Endothelial cell of umbilical vein (primary cell): Measurements from ENCODE around the gene FYB2. TPM values are rescaled to one million over a fixed set of nuclear protein-coding genes. Genes with fewer than 3 reads are reported as not detected.

Experiments used
- BruUV-seq: library from RNA; stranded (reverse); fragments of 400-500 nt; replicated peaks from 2 replicates; lab custom pipeline; 2021; lab: Mats Ljungman, UMichigan
- CTCF ChIA-PET: fragments of 300-600, 350-600 bp; sonication (Branson Sonifier 250); formaldehyde crosslinking; loops from one replicate; lab custom pipeline; 2021; ENCODE audit warnings: antibody characterized with exemption, inconsistent platforms; lab: Charles Lee
- POLR2A ChIA-PET: fragments of 300-600, 350-600 bp; sonication (Branson Sonifier 250); formaldehyde crosslinking; loops from one replicate; lab custom pipeline; 2021; ENCODE audit warnings: antibody characterized with exemption, inconsistent platforms; lab: Charles Lee
- DNase-seq: peaks from one replicate; pipeline ENCODE4 v3.0.0-alpha.2; 2011; ENCODE audit warnings: low read depth, low spot score
- FAIRE-seq: peaks from 2 replicates; lab custom pipeline; 2011; peaks lifted over from hg19 to GRCh38; lab: Jason Lieb, UNC
- H2AFZ ChIP-seq: 2 replicates; pipeline ENCODE4 v1.6.0; 2012; ENCODE audit warnings: low read depth, low read length, control low read depth, inconsistent platforms
- H3K27ac ChIP-seq: 2 replicates; pipeline ENCODE4 v1.5.1; 2011; ENCODE audit warnings: low read depth, mild to moderate bottlenecking, control low read depth, low read length, moderate library complexity; ENCODE audit not compliant: insufficient read depth
- H3K27me3 ChIP-seq, 2 experiments: 2 replicates each; pipeline versions ENCODE4 v1.6.0 to v1.6.1; 2011; ENCODE audit warnings: low read length in 2 of 2, mixed read lengths in 1 of 2; ENCODE audit not compliant: control insufficient read depth in 2 of 2, insufficient read depth in 2 of 2
- H3K36me3 ChIP-seq, 2 experiments: 2 replicates in 1 of 2; 3 replicates in 1 of 2; pipeline ENCODE4 v1.5.1; 2011; ENCODE audit warnings: low read length in 2 of 2, mild to moderate bottlenecking in 1 of 2, moderate library complexity in 1 of 2; ENCODE audit not compliant: control insufficient read depth in 2 of 2, insufficient read depth in 2 of 2; ENCODE audit errors: extremely low read depth in 1 of 2
- H3K4me1 ChIP-seq: 3 replicates; pipeline ENCODE4 v1.5.1; 2011; ENCODE audit warnings: mild to moderate bottlenecking, low read length; ENCODE audit not compliant: control insufficient read depth, insufficient read depth; ENCODE audit errors: extremely low read depth
- H3K4me2 ChIP-seq: 2 replicates; pipeline ENCODE4 v1.6.1; 2011; ENCODE audit warnings: low read length, control low read depth, mixed read lengths; ENCODE audit not compliant: insufficient read depth
- H3K4me3 ChIP-seq, 3 experiments: fragments of 200-600 bp in 1 of 3; sonication (generic), shearing (Covaris generic) in 1 of 3; replicated peaks in 1 of 3; 2 replicates each; pipeline ENCODE4 v1.5.1; 2011 to 2016; ENCODE audit warnings: control low read depth in 3 of 3, low read length in 3 of 3, mild to moderate bottlenecking in 2 of 3, inconsistent platforms in 1 of 3, low read depth in 1 of 3, moderate library complexity in 1 of 3; ENCODE audit not compliant: insufficient read depth in 1 of 3
- H3K79me2 ChIP-seq: 2 replicates; pipeline ENCODE4 v1.6.0; 2012; ENCODE audit warnings: low read length, inconsistent platforms; ENCODE audit not compliant: control insufficient read depth, insufficient read depth
- H3K9ac ChIP-seq: replicated peaks from 2 replicates; pipeline ENCODE3; 2011; ENCODE audit warnings: low read length, control low read depth; ENCODE audit not compliant: insufficient read depth; ENCODE audit errors: extremely low read depth
- H3K9me1 ChIP-seq: replicated peaks from 3 replicates; pipeline ENCODE4 v1.6.0; 2011; ENCODE audit warnings: mild to moderate bottlenecking, low read length; ENCODE audit not compliant: control insufficient read depth, insufficient read depth; ENCODE audit errors: extremely low read depth
- H3K9me3 ChIP-seq: replicated peaks from 2 replicates; pipeline ENCODE4 v1.5.1; 2012; ENCODE audit warnings: low read length, inconsistent platforms; ENCODE audit not compliant: control insufficient read depth, insufficient read depth
- H4K20me1 ChIP-seq: replicated peaks from 2 replicates; pipeline ENCODE3; 2011; ENCODE audit warnings: mild to moderate bottlenecking, low read length; ENCODE audit not compliant: control insufficient read depth, insufficient read depth; ENCODE audit errors: extremely low read depth
- CTCF ChIP-seq, 2 donors: IDR thresholded peaks; 1 replicate in 1 of 2; 2 replicates in 1 of 2; pipeline ENCODE4 v1.5.1; 2011; ENCODE audit warnings: low read length in 2 of 2, mild to moderate bottlenecking in 2 of 2, moderate library complexity in 2 of 2, control low read depth in 1 of 2, inconsistent platforms in 1 of 2, low read depth in 1 of 2; ENCODE audit not compliant: insufficient read depth in 1 of 2; ENCODE audit errors: extremely low read depth in 1 of 2
- EZH2 ChIP-seq: IDR thresholded peaks from 2 replicates; pipeline ENCODE4 v1.6.1; 2012; ENCODE audit warnings: borderline replicate concordance, low read depth, mild to moderate bottlenecking, moderate library complexity, low read length, inconsistent platforms; ENCODE audit not compliant: severe bottlenecking
- FOS ChIP-seq: IDR thresholded peaks from 2 replicates; pipeline ENCODE4 v1.6.1; 2011; ENCODE audit warnings: mild to moderate bottlenecking, low read length, moderate library complexity, borderline replicate concordance; ENCODE audit not compliant: insufficient read depth
- GATA2 ChIP-seq: IDR thresholded peaks from 2 replicates; pipeline ENCODE4 v1.7.0; 2011; ENCODE audit warnings: low read depth, mild to moderate bottlenecking, moderate library complexity, mixed read lengths, low read length; ENCODE audit not compliant: insufficient read length, insufficient read depth
- JUN ChIP-seq: IDR thresholded peaks from 2 replicates; pipeline ENCODE4 v1.6.1; 2011; ENCODE audit warnings: borderline replicate concordance, low read depth; ENCODE audit not compliant: insufficient read length, insufficient read depth
- MAX ChIP-seq: IDR thresholded peaks from 2 replicates; pipeline ENCODE4 v1.6.1; 2011; ENCODE audit not compliant: insufficient read depth, insufficient read length
- MYC ChIP-seq: IDR thresholded peaks from one replicate; pipeline ENCODE4 v1.6.1; 2011; ENCODE audit warnings: mild to moderate bottlenecking, low read depth, low read length
- POLR2A ChIP-seq: IDR thresholded peaks from 2 replicates; pipeline ENCODE4 v1.6.1; 2012; ENCODE audit warnings: low read depth, mild to moderate bottlenecking, control low read depth, low read length
- POLR2AphosphoS5 ChIP-seq: IDR thresholded peaks from 2 replicates; pipeline ENCODE4 v1.6.1; 2012; ENCODE audit warnings: low read depth, mild to moderate bottlenecking, control low read depth, low read length, moderate library complexity; ENCODE audit not compliant: insufficient read depth
- dilution Hi-C: fragments of 300-500 bp; cut with MboI; formaldehyde crosslinking; loops from one replicate; pipeline ENCODE4 v1.15.0; 2019; ENCODE audit warnings: low sequenced_read_pairs; ENCODE audit not compliant: extremely low pct_ligation_motif_present
- intact Hi-C: fragments of 100-400 bp; cut with micrococcal nuclease; formaldehyde crosslinking; loops from one replicate; pipeline ENCODE4 v1.10.0; 2022
- polyA plus RNA-seq, 4 experiments: library from polyadenylated mRNA; depleted of rRNA in 3 of 4; stranded (reverse) in 3 of 4; unstranded in 1 of 4; fragments of >200 nt; gene quantifications; 2 replicates each; pipeline versions ENCODE4 v1.2.1 to v1.2.3, GENCODE V29; 2011 to 2012; ENCODE audit warnings: missing spikeins in 1 of 4
- total RNA-seq: library from RNA; stranded (reverse); gene quantifications from 2 replicates; pipeline ENCODE4 v1.2.3, GENCODE V29; 2021

The FYB2 gene
- total and polyA plus RNA-seq, 2 donors (not counting 3 experiments of a cell fraction or from before 2014, with no cell fraction given), result not detected

- DNase-seq (no peak), FAIRE-seq (no peak)
- dilution Hi-C loops (no loop called here), intact Hi-C loops (no loop called here)
- no peaks in the 10 kb centered on the region for H4K20me1 ChIP-seq
- CTCF ChIA-PET, result interaction anchor here (1.5 kb wide), 1 partner anchor 47 kb away, joined by 4 read pairs; no protein-coding TSS in a partner anchor
- no peaks in the 10 kb centered on the region for H3K4me1 ChIP-seq
- H3K36me3 ChIP-seq, result no peaks in the 10 kb centered on the region
- H3K79me2 ChIP-seq, result no peaks in the 10 kb centered on the region
- no peak overlapping the region for H3K4me2 ChIP-seq
- H3K9me3 ChIP-seq, result no peaks in the 10 kb centered on the region
- no peak overlapping the region for H3K9ac ChIP-seq
- H3K4me3 ChIP-seq, result no peak overlapping the region
- no peak for TF ChIP-seq EZH2
- no peak for TF ChIP-seq GATA2
- no peak for TF ChIP-seq CTCF (IDR thresholded peaks at IDR 0.05; ENCODE audit: extremely low read depth in 1 of 2, insufficient read depth in 1 of 2, low read depth in 1 of 2, low read length in 2 of 2)
- TF ChIP-seq JUN, result no peak
- no peak for TF ChIP-seq POLR2A
- no peak for TF ChIP-seq POLR2AphosphoS5
- no peak for TF ChIP-seq MYC
- no peak for TF ChIP-seq FOS
- no peak for TF ChIP-seq MAX
- H3K27me3 ChIP-seq, result no peaks in the 10 kb centered on the region
- H3K9me1 ChIP-seq, result no peaks in the 10 kb centered on the region
- no TSS peak for BruUV-seq
- no peak overlapping the region for H3K27ac ChIP-seq
- POLR2A ChIA-PET, result no interaction called here
- no peak overlapping the region for H2AFZ ChIP-seq
These were observed 63.3 kb downstream of the FYB2 start for GRCh38 chr1:56755911-56756310.
